GM12878 (cell line): ENCODE results near the gene RHNO1.

ENCODE experiments used
- CHD4 ChIP-seq: fragments of 200-600 bp; sonication (generic); IDR thresholded peaks from 2 replicates; pipeline ENCODE4 v1.6.1; 2016; ENCODE audit warnings: mild to moderate bottlenecking
- CREB1 ChIP-seq: IDR thresholded peaks from 2 replicates; pipeline ENCODE4 v1.6.1; 2012; ENCODE audit warnings: low read depth, mild to moderate bottlenecking, inconsistent platforms
- CTCF ChIP-seq, 3 experiments: IDR thresholded peaks in 2 of 3; conservative IDR thresholded peaks in 1 of 3; 2 replicates each; pipeline ENCODE4 v1.5.1; 2011; ENCODE audit warnings: low read depth in 3 of 3, low read length in 3 of 3, mild to moderate bottlenecking in 3 of 3, control low read depth in 2 of 3, moderate library complexity in 2 of 3, inconsistent platforms in 1 of 3, mixed read lengths in 1 of 3; ENCODE audit not compliant: control insufficient read depth in 2 of 3, insufficient read depth in 1 of 3; ENCODE audit errors: extremely low read depth in 1 of 3
- IKZF1 ChIP-seq: fragments of 450-650 bp; conservative IDR thresholded peaks from 2 replicates; pipeline ENCODE4 v1.6.1; 2017; ENCODE audit warnings: antibody characterized with exemption, mild to moderate bottlenecking
- MAX ChIP-seq: IDR thresholded peaks from 2 replicates; pipeline ENCODE4 v1.6.1; 2012; ENCODE audit warnings: low read depth, low read length, improper control_type of control experiment
- MLLT1 ChIP-seq: fragments of 450-650 bp; IDR thresholded peaks from 2 replicates; pipeline ENCODE4 v1.6.1; 2016; ENCODE audit warnings: mild to moderate bottlenecking
- MYC ChIP-seq: IDR thresholded peaks from 2 replicates; pipeline ENCODE4 v1.6.1; 2011; ENCODE audit warnings: mild to moderate bottlenecking, low read length, moderate library complexity, inconsistent platforms; ENCODE audit not compliant: insufficient read depth, insufficient replicate concordance, insufficient read length, severe bottlenecking
- NFXL1 ChIP-seq: fragments of 450-650 bp; IDR thresholded peaks from 2 replicates; pipeline ENCODE4 v1.6.1; 2017; ENCODE audit warnings: antibody characterized with exemption, mild to moderate bottlenecking, borderline replicate concordance
- POLR2AphosphoS2 ChIP-seq: IDR thresholded peaks from 2 replicates; pipeline ENCODE4 v1.6.1; 2011; ENCODE audit warnings: low read depth, mild to moderate bottlenecking, low read length, improper control_type of control experiment, moderate library complexity
- RB1 ChIP-seq: fragments of 450-650 bp; formaldehyde crosslinking; IDR thresholded peaks from 2 replicates; pipeline ENCODE4 v1.6.1; 2017; ENCODE audit warnings: mild to moderate bottlenecking, borderline replicate concordance
- SMAD5 ChIP-seq: IDR thresholded peaks from 2 replicates; pipeline ENCODE4 v1.6.1; 2016; ENCODE audit warnings: antibody characterized with exemption, low read depth
- TAF1 ChIP-seq: IDR thresholded peaks from 2 replicates; pipeline ENCODE4 v1.6.1; 2011; ENCODE audit warnings: mild to moderate bottlenecking, low read depth, low read length, borderline replicate concordance

GRCh38 chr12:2845280-2845679, 31.7 kb upstream of the RHNO1 start:
- no peak for TF ChIP-seq CTCF (IDR thresholded peaks at IDR 0.05 in 2 of 3, conservative IDR thresholded peaks at IDR 0.05 in 1 of 3; ENCODE audit: control insufficient read depth in 2 of 3, extremely low read depth in 1 of 3, insufficient read depth in 1 of 3, low read depth in 3 of 3, low read length in 3 of 3)
- TF ChIP-seq NFXL1 = no peak
- TF ChIP-seq CHD4 = no peak
- TF ChIP-seq RB1 = no peak
- TF ChIP-seq IKZF1 = no peak
- TF ChIP-seq MLLT1 = no peak
- no peak for TF ChIP-seq SMAD5
- no peak for TF ChIP-seq MAX
- no peak for TF ChIP-seq MYC
- no peak for TF ChIP-seq TAF1
- TF ChIP-seq CREB1 = no peak
- no peak for TF ChIP-seq POLR2AphosphoS2
